ENCODE data around the gene PTPRB.

PTPRB gene

DNA sequence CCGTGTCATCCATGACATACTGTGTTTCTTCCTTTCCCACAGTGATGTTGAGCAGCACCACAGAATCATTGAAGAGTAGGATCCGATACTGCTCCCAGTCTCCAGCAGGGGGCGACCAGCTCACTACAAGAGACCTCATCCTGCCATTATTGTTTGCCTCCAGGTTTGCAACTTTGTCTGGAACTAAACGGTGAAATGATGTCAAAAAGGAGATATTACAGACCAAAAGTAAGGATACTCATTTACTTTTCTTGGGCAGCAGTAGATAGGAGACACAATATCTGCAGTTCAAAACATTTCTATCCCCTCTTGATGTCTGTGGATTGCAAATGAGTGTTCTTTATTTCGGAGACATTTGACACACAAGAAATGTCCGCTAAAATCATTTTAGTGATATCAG, 47.2 kb downstream of the PTPRB start:
- peak; percentile 47 for DNase-seq

DNA sequence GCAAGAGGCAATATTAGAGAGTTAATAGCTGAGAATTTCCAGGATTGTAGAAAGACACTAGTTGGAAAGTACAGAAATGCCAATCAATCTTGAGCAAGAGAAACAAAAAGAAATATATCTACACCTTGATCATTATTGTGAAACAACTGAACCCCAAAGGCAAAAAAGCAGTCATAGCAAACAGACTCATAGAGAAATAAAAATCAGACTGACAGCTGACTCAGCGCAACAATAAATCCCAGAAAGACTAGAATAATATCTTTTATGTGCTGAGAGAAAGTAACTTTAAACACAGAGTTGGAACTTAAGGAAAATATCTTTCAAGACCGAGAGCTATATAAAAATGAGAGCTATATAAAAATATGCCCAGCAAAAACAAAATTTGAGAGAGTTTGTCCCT, 52.9 kb downstream of the PTPRB start:
- DNase-seq: no peak

DNA sequence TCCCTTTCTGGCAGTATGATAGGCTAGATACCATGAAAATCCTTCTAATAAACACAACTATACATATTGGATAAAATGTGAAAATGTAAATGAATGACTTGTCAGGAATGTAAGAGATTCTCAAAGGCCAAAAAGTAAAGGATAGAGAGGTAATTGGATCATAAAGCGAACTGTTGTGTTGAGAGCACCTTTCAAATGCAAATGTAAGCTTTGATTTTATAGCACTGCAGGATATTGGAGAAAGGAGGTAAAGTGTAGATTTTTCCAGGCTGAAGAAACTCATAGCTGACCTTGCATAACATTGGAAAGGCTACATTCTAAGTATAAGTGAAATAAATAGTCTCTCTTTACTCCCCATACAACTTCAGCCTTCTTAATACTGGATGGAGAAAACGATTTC, 54.0 kb downstream of the PTPRB start:
- no peak for DNase-seq

DNA sequence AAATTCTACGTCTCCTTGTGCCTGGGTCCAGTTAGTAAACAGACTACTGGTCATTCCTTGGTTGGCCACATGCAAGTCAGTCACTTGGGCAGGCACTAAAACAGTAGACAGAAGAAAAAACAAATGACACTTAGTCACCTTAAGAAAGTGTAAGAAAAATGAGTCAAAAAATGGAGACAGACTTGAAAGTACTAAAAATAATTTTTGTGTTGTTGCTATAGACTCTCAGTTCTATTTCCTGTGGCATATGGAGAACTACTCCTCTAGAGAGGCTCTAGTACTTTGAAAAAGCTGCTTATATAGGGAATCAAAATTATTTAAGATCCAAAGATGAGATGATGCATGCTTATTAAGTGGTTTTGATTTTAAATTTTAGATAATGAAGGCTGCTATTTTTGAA, 56.0 kb downstream of the PTPRB start:
- DNase-seq: no peak

DNA sequence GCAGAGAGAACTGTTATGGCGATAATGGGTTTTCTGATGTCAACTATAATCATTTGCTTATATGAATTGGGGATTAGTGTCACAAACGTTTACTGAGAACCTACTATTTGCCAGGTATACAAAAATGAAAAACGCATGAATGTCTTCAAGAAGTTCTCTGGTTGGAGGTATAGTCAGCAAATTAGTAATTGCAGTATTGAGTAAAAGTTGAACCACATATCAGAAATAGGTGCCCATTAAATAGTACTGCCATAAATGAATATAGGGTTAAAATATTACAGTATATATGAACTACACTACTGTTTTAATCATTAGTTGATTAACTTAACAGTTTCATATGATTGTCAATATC, 60.0 kb downstream of the PTPRB start:
- DNase-seq: no peak

DNA sequence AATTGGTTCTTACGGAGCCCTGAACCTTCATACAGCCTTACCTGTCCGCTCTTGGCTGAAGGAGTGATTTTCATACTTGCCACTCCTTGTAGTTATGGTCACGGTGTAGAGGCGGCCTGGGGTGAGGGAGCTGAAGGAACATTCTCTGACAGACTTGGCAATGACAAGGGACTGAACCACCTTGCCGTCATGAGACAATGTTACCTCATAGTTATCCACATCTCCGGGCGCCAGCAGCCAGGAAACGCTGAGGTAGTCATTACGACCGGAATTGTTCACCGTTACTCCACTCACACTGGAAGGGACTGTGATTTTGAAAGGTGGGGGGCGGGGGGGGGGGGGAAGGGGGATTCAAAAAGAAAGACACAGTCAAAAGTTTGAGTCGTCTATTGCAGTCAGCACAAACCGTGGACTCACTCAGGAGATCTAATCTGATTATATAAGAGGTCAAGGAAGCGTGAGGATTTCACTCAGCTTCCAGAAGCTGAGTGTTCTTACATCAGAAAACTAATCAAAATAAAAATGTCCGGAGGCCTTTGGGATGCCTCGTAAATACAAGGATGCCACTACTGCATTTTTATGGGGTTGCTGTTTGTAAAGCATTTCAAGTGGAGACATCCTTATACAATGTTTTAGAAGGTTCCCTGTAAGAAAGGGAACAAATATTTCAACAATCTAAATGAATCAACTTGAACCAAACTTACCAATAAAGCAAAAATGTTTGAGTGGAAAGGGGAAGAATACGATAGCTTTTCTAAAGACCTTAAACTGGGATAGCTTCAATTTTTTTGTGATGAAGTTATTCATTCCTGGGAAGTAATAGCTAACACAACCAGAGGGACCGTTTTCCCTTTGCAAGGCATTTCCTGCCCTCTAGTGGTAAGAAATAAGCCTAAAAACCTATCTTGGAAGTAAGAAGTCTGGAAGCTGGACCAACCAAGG, 60.6 kb downstream of the PTPRB start:
- peak; percentile 56 for DNase-seq

DNA sequence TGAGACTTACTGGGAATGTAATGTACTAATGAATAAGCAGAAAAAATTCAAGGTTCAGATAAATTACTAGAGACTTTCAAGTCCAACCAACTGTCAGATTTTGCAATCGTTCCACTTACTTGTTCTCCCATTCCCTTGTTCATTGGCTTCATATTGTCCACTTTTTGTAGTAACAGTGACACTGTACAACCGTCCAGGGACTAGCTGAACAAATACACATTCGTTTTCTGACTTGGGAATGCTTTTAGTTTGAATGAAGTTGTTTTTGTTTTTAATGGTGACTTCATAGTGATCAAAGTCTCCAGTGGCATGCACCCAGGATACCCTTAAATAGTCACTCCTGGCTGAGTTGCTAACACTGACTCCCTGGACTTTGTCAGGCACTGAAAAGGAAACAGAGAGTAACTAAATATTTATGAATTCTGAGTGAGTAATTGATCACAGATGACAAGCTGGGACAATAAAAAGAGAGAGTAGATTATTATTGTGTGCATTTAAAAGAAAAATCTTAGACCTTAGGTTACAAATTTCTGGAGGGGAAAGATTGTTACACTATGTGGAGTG, 65.4 kb downstream of the PTPRB start:
- no peak for DNase-seq

DNA sequence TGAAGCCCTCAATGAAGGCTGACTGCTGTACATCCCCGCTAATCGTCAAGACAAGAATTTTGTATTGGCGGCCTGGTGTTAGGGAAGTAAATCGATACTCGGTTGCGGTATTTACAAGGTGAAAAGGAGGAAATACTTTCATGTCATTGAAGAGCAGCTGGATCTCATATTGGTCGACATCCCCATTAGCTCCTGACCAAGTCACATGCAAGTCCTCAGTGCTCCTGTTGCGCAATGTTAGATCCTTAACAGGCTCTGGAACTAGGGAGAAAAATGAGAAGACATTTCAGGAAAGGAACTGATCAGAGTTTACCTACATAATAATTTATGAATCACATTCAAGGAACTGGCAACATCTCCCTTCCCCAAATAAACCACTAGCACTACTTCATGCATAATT, 66.2 kb downstream of the PTPRB start:
- DNase-seq: no peak

DNA sequence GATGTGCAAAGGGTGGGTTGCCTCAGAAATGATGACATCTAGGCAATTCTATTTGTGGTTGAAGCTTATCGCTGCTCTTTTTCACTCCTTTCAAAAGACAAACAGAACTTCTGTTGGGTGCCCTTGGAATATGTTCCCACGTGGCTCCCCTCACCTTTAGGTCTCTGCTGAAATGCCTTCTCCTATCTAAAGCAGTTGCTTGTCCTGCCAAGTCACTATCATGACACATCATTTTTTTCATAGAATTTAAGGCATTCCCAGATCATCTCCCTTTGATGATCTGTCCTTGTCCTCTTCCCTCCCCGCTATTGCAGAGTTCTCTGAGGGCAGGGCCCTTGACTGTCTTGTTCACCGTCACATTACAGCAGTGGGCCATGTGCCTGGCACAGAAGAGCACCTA, 75.7 kb downstream of the PTPRB start:
- DNase-seq: no peak

DNA sequence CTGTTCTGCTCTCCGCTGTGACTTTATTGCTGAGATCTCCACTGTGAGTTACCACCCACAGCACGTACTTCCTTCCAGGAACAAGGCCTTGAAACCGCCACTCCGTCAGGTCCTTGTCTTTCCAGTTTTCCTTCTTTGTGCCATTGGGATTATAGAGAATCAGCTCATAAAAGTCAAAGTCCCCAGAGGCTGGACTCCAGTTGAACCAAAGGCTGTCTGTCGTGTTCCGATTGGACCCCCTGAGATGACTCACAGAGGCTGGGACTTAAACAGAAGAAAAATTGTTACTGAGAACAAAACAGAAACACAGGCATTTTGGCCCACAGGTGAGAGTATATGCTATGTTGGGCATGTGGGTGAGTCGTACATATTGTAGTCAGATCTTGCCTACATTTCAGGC, 76.6 kb downstream of the PTPRB start:
- DNase-seq: no peak

DNA sequence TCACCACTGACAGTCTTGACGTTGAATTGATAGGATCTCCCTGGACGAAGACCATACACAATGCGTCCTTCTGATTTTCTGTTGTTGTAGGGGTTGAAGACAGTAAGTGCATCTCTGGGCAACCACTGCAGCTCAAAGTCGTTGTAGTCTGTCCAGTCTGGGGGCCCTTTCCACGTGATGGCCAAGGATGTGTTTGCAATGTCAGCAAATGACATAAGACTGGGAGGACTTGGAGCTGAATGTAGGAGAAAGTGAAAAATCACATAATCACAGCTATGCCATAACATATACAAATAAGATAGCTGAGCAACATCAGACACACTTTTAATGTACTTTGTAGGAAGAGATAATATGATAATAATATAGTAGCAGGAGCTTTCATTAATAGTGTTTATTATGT, 77.8 kb downstream of the PTPRB start:
- no peak for DNase-seq

DNA sequence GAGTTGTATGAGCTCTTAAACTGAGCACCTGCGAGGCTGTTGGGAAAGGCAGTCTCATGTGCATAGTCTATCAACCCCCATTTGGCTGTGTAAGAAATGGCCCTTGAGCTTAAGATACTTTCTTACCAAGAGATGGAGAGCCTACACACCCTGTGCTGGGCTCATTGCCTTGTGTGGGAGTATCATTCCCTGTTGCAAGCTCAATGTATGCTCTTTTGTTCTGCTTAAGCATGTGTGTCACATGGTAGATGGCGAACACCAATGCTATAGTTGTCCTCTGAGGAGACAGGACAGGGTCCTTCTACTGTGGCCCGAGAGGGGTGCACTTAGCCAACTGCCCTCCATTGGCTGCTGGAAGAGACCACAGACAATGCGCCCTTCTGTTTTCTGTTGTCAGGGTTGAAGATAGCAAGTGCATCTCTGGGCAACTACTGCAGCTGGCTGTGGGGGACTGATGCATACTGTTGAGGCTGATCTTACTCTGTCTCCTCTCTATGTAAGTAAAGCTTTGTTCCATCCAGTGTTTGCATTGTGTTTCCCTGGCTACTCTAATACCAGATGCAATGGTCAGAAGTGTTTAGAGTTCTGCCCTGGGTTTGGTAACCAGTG, 79.5 kb downstream of the PTPRB start:
- no peak for DNase-seq

DNA sequence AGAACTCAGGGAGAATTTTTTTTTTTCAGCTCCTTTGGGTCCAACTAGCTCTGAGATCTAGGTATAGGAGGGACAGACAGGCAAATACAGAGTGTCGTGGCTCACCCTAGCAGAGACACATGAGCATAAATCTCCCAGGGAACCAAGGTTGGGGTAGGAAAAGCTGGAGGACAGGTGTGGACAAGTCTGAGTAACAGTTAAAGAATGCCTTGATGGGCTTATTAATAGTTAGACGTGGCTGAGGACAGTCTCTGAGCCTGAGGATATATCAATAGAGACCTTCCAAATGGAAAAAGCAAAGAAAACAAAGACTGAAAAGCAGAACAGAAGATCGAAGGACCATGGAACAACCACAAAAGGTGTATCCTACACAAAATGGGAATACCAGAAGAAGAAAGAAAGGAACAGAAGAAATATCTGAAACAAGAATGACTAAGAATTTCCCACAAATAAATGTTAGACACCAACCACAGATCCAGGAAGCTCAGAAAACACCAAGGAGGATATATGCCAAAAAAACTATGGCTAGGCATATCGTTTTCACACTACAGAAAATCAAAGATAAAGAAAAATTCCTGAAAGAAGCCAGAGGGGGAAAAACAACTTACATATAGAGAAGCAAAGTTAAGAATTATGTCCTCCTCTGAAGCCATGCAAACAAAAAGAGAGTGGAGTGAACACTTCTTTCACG, 80.9 kb downstream of the PTPRB start:
- no peak for DNase-seq

DNA sequence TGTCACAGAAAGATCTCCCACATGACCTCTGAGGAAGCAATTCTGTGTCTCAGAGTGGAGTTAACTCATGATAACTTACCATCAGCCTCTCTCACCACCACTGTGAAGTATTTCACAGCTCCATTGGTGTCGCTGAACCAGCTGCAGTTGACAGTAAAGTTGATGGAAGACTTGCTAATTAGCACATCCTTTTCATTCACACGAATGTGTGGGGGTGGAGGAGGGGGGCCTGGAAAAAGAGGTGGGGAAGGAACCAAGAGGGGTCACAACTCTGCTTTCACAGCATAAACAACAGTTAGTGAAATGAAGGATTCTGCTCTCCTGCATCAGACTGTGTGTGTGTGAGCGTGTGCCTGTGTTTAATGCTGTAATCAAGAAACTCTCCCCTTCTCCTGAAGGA, 82.1 kb downstream of the PTPRB start:
- DNase-seq: no peak

DNA sequence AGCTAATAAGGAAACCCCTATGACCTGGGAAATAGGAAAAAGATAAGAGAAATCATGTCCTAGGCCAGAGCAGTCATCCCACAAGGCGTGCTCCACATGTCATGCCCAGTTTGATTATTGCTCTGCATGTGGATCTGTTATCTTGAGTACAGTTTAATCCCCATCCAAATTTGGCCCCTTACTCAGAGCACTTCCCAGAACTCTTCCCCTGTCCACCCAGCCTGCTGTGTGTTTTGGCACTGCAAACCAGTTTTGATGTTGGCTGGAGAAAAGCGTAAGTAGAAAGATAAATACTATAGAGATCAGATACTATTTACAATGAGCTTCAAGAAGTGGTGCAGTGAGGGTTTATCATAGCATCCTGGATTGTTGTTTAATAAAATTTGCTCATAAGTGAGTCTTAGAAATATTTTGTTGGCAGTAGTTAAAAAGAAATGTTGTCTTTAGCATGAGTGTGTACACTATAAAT, 83.8 kb downstream of the PTPRB start:
- DNase-seq: no peak

DNA sequence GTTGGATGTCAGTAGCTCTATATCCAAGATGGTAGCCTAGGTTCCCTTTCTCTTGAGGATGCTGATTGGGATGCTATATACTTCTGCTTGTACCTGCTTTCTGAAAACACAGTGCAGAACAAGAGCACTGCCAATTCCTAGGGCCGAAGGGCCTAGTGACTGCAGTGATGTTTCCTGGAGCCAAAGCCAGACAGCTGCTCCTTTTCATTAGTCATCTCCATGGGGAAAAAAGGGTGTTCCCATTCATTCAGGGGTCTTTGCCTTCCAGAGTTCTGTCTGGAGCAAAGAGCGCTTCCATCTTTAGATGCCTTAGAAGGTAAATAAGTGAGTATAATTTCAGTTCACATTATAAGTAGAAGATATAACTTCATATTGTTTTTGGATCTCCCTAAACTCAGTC, 85.5 kb downstream of the PTPRB start:
- DNase-seq: no peak

DNA sequence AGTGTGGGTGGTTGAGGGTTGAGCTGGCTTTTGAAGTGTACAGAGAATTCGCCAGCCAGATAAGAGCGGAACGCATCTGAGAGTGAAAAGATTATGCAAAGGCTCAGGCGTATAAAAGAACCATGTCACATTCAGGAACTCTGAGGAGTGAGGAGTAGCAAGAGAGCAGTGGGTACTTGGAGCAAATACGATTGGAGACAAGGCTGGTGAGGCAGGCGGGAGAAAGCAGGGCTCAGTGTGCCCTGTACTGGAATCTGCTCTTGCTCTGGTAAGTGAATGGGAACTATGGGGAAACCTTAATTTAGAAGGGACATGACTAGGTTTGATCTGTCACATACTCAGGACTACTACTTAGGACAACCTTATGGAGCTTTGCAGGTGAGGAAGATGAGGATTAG, 87.0 kb downstream of the PTPRB start:
- no peak for DNase-seq

DNA sequence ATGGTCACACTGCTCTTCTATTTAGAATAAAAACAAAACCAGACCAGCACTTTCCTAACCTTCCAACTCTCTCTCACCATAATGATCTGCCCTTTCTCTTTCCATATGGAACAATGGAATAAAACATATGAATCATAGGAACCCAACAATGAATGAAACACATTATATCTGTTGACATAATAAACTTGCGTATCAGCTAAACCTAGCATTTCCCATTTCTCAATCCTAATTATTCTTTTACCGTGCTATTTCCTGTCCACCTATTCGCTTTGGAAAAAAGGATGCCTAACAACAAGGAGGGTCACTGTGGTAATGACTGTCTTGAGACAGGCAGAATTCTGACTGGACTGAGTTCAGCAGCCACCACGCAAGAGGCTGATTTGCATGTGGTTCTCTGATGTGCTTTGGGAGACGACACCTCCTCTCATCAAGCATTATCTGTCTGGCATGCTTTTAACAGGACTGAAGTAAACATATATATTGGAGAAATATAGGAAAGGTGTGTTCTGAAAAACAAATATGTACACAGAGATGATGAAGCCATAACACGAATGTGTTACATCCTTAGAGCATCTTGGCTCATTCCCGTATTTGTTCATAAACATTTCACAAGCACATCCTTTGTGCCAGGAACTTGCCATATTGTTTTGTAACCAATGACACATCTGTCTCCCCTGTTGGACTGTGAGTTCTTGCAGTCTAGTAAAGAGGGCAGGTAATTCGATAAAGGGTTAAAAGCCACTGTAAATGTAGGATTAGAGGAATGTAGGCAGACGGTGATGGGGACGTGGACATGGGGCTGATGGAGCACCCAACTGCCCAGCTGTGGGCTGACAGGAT, 87.7 kb downstream of the PTPRB start:
- DNase-seq: no peak

DNA sequence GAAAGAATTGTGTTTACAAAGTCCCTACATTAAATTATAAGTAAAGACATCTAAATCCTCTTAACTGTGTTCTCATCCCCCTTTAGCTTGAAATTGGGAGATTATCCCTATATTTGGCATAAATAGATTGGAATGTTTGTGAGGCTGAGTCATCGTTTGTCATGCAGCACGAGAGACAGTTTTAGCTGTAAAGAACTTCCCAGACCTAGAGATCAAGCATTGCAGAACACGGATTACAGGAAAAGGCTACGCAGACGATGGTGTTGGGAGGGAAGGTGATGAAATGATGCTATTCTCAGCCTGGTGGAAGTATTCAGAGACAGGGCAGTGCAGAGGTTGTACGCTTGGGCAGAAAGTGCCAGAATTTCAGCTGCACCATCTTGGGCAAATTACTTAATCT, 93.8 kb downstream of the PTPRB start:
- no peak for DNase-seq

DNA sequence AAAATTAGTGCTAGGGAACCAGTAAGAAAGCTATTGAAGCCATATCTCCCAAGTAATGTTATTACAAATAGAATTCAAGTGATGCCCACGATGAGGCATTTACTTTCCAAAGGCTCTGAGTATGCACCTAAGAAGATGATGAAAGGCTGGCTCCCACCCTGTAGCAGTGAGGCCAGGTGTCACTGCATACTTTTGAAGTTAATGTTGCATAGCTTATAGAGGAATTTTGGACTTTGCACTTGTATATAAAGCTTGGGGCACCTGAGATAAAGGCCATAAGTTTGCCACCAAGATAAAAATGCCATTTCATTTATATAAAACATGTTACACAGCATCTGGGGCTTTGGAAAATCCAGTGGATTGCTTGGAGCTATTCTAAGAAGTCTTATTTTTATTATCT, 96.2 kb downstream of the PTPRB start:
- no peak for DNase-seq

DNA sequence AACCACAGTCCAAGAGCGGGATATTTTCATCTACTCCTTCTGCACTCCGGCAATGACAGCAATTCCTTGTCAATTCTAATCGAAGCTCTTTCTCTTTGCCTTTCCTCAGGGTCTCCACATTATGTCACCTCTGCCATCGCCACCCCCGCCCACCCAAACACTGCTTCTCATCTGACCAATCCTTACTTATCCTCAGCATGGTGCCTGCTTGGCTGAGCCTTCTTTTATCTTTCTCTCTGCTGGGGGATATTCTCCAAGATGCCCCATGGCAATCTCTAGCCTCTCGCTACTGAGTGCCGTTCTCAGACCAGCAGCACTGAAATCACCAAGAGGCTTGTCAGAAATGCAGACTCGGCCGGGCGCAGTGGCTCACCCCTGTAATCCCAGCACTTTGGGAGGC, 100.6 kb downstream of the PTPRB start:
- no peak for DNase-seq

DNA sequence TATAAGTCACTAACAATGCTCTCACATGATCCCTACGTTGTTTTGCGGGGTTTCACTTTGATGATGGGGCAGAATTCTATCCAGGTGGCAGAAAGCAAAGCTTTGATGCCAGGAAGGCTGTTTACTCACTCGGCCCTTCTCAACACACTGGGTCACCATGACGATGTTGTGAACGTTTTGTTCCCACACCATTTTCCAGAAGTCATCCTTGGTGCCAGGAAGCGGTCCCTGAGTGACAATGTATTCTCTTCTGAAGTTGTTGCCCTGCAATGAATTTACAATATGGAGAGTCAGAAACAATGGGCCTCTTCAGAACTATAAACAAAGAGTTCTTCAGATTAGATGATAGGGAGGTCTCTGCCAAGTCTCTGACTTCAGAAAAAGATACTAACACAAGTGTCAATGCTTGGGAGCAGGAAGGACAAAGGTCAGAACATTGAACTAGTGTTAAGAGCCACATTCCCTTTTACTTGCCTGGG, 101.3 kb downstream of the PTPRB start:
- no peak for DNase-seq

DNA sequence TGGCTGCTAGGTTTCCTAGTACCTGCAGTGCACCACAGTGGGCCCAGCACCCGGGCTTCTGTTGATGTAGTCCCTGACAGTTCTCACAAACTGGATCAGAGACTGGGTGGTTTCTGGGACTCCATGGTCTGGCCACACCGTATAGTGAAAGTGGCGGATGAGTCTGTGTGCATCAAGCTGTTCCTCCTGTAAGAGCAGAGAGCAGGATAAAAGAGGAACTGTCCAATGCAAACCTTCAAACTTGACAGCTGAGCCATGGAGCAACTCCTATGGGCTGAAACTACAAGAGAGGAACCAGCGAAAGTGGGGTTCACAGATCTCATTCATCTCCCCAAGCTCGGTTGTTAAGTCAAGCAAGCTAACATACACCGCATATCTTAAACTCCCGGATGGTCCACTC, 102.8 kb downstream of the PTPRB start:
- no peak for DNase-seq
